B cell (primary cell): ENCODE results near the gene ATR. TPM values are rescaled to one million over a fixed set of nuclear protein-coding genes. Genes with fewer than 3 reads are reported as not detected.

Experiments used
- ATAC-seq: fragments of 200-7000 bp; cut with Tn5 transposase; one replicate; pipeline ENCODE4 v1.10.0; 2021; ENCODE audit warnings: low read depth, mild to moderate bottlenecking, moderate number of reproducible peaks, moderate library complexity
- CTCF ChIA-PET: fragments of 350-600 bp; sonication (Branson Sonifier 250); formaldehyde crosslinking; loops from one replicate; lab custom pipeline; 2021; ENCODE audit warnings: antibody characterized with exemption, inconsistent platforms; lab: Charles Lee
- POLR2A ChIA-PET: fragments of 350-600 bp; sonication (Branson Sonifier 250); formaldehyde crosslinking; loops from one replicate; lab custom pipeline; 2021; ENCODE audit warnings: antibody characterized with exemption; lab: Charles Lee
- DNase-seq: peaks from one replicate; pipeline ENCODE4 v3.0.0; 2013
- H2AFZ ChIP-seq: 2 replicates; pipeline ENCODE4 v1.6.1; 2012; ENCODE audit warnings: mild to moderate bottlenecking, low read depth, low read length; ENCODE audit not compliant: insufficient read depth, poor library complexity, severe bottlenecking
- H3K27ac ChIP-seq, 2 donors: 1 replicate in 1 of 2; 2 replicates in 1 of 2; pipeline ENCODE4 v1.5.1; 2012 to 2013; ENCODE audit warnings: low read length in 2 of 2, mild to moderate bottlenecking in 2 of 2, moderate library complexity in 1 of 2
- H3K27me3 ChIP-seq, 4 experiments: fragments of 200-600 bp in 1 of 4; sonication (generic) in 1 of 4; replicated peaks in 1 of 4; 1 replicate in 2 of 4; 2 replicates in 2 of 4; pipeline versions ENCODE4 v1.6.1 to v1.7.0; 2013 to 2016; ENCODE audit warnings: low read length in 3 of 4, mild to moderate bottlenecking in 2 of 4, mixed read lengths in 1 of 4, moderate library complexity in 1 of 4; ENCODE audit not compliant: insufficient read depth in 4 of 4, control insufficient read depth in 3 of 4; ENCODE audit errors: control extremely low read depth in 1 of 4
- H3K36me3 ChIP-seq, 2 experiments: replicated peaks in 1 of 2; 1 replicate in 1 of 2; 2 replicates in 1 of 2; pipeline versions ENCODE4 v1.6.1 to v1.7.1; 2013; ENCODE audit warnings: low read length in 1 of 2; ENCODE audit not compliant: insufficient read depth in 2 of 2, control insufficient read depth in 1 of 2; ENCODE audit errors: control extremely low read depth in 1 of 2, extremely low read depth in 1 of 2
- H3K4me1 ChIP-seq, 2 donors: fragments of 200-600 bp in 1 of 2; sonication (generic) in 1 of 2; 1 replicate in 1 of 2; 2 replicates in 1 of 2; pipeline versions ENCODE4 v1.5.1 to v1.6.1; 2013 to 2017; ENCODE audit warnings: low read length in 2 of 2; ENCODE audit not compliant: control insufficient read depth in 2 of 2, insufficient read depth in 2 of 2
- H3K4me2 ChIP-seq: replicated peaks from 2 replicates; pipeline ENCODE3; 2012; ENCODE audit warnings: mild to moderate bottlenecking, low read depth, low read length; ENCODE audit not compliant: poor library complexity, severe bottlenecking
- H3K4me3 ChIP-seq, 5 experiments: fragments of 200-600 bp in 1 of 5; sonication (generic) in 1 of 5; 1 replicate in 3 of 5; 2 replicates in 2 of 5; pipeline versions ENCODE4 v1.5.1 to v1.7.0; 2011 to 2016; ENCODE audit warnings: low read length in 4 of 5, mild to moderate bottlenecking in 4 of 5, low read depth in 2 of 5, control low read depth in 1 of 5, moderate library complexity in 1 of 5; ENCODE audit not compliant: insufficient read depth in 1 of 5; ENCODE audit errors: control extremely low read depth in 1 of 5, extremely low read depth in 1 of 5
- H3K79me2 ChIP-seq: fragments of 200-600 bp; sonication (generic); one replicate; pipeline ENCODE4 v1.6.0; 2016; ENCODE audit warnings: low read length; ENCODE audit not compliant: control insufficient read depth, insufficient read depth
- H3K9ac ChIP-seq: fragments of 200-600 bp; sonication (generic); 2 replicates; pipeline ENCODE4 v1.6.1; 2017; ENCODE audit warnings: mild to moderate bottlenecking, low read length, moderate library complexity
- H3K9me3 ChIP-seq, 3 donors: one replicate each; pipeline versions ENCODE4 v1.6.1 to v1.7.1; 2013; ENCODE audit warnings: low read length in 2 of 3; ENCODE audit not compliant: control insufficient read depth in 2 of 3, insufficient read depth in 1 of 3; ENCODE audit errors: control extremely low read depth in 1 of 3
- H4K20me1 ChIP-seq: 2 replicates; pipeline ENCODE4 v1.6.0; 2012; ENCODE audit warnings: mild to moderate bottlenecking, low read length; ENCODE audit not compliant: insufficient read depth, control insufficient read depth, poor library complexity, severe bottlenecking
- H3K27ac Mint-ChIP-seq: one replicate; pipeline ENCODE4 v1.8.0; 2021; ENCODE audit warnings: mixed read lengths
- H3K27me3 Mint-ChIP-seq: one replicate; pipeline ENCODE4 v1.8.0; 2021; ENCODE audit warnings: mixed read lengths
- H3K4me1 Mint-ChIP-seq: one replicate; pipeline ENCODE4 v1.8.0; 2021; ENCODE audit warnings: mixed read lengths
- H3K4me3 Mint-ChIP-seq: one replicate; pipeline ENCODE4 v1.8.0; 2021; ENCODE audit warnings: mixed read lengths
- H3K9me3 Mint-ChIP-seq: one replicate; pipeline ENCODE4 v1.8.0; 2022; ENCODE audit warnings: mixed read lengths; ENCODE audit not compliant: insufficient read depth
- EZH2 ChIP-seq: IDR thresholded peaks from 2 replicates; pipeline ENCODE4 v1.6.1; 2012; ENCODE audit warnings: borderline replicate concordance, low read depth, mild to moderate bottlenecking, moderate library complexity, low read length; ENCODE audit not compliant: insufficient read depth, poor library complexity, severe bottlenecking
- WGBS: methylation state at CpG from one replicate; pipeline ENCODE4 v1.1.5; 2013; ENCODE audit warnings: missing lambda C conversion rate; ENCODE audit not compliant: insufficient coverage; 5-methylcytosine and 5-hydroxymethylcytosine counted together
- intact Hi-C: fragments of 100-400 bp; cut with micrococcal nuclease; formaldehyde crosslinking; loops from one replicate; pipeline ENCODE4 v1.10.0; 2022
- polyA plus RNA-seq: library from polyadenylated mRNA; depleted of rRNA; stranded (reverse); fragments of >200 nt; gene quantifications from 2 replicates; pipeline ENCODE4 v1.2.3, GENCODE V29; 2012
- total RNA-seq, 2 donors: library from RNA; stranded (reverse); fragments of 120-200 nt in 1 of 2; gene quantifications; 1 replicate in 1 of 2; 2 replicates in 1 of 2; pipeline versions ENCODE4 v1.2.3 to v1.2.4, GENCODE V29; 2013 to 2022
- TF ChIP-seq, protein P1 (sequence below): fragments of 200-600 bp; IDR thresholded peaks from one replicate; pipeline ENCODE4 v1.8.0; 2022; ENCODE audit warnings: antibody characterized with exemption, mild to moderate bottlenecking

The ATR gene
- total and polyA plus RNA-seq, 2 donors (not counting 1 experiment from before 2014, with no cell fraction given): 17.1 to 46.7 TPM

DNA sequence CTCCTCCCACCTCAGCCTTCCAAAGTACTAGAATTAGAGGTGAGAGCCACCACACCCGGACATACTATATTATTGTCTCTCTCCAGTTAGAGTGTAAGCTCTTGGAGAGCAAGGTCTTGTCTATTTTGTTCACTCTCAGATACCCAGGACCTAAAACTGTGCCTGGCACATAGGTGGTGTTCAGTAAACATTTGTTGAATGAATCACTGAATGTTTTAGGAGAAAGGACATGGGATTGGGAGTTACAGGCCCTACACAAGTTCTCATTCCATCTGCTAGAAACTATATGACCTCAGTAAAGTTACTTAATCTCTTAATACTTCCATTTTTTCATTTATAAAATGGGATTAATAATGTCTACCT, 1.5 kb upstream of the ATR start:
- intact Hi-C loops: loop anchor here (10.0 kb wide), 1 partner anchor 1095 kb away; no protein-coding TSS in a partner anchor
- H3K9ac ChIP-seq: no peak overlapping the region
- peak overlapping the region; percentile 98 for H3K27ac Mint-ChIP-seq
- H3K9me3 Mint-ChIP-seq: no peaks in the 10 kb centered on the region
- TF ChIP-seq, protein P1, sequence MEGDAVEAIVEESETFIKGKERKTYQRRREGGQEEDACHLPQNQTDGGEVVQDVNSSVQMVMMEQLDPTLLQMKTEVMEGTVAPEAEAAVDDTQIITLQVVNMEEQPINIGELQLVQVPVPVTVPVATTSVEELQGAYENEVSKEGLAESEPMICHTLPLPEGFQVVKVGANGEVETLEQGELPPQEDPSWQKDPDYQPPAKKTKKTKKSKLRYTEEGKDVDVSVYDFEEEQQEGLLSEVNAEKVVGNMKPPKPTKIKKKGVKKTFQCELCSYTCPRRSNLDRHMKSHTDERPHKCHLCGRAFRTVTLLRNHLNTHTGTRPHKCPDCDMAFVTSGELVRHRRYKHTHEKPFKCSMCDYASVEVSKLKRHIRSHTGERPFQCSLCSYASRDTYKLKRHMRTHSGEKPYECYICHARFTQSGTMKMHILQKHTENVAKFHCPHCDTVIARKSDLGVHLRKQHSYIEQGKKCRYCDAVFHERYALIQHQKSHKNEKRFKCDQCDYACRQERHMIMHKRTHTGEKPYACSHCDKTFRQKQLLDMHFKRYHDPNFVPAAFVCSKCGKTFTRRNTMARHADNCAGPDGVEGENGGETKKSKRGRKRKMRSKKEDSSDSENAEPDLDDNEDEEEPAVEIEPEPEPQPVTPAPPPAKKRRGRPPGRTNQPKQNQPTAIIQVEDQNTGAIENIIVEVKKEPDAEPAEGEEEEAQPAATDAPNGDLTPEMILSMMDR: no peak
- no peak for TF ChIP-seq EZH2
- H3K4me2 ChIP-seq: no peak overlapping the region
- no peak overlapping the region for H3K4me3 ChIP-seq
- H3K36me3 ChIP-seq: peaks cover 0 to 3% of the 10 kb centered on the region in 2 experiments
- ATAC-seq: no peak
- H3K79me2 ChIP-seq: peaks cover 36% of the 10 kb centered on the region
- peaks cover 0 to 7% (median 0%) of the 10 kb centered on the region in 4 experiments for H3K27me3 ChIP-seq
- peak overlapping the region; percentile 84 for H2AFZ ChIP-seq
- peaks cover 38% of the 10 kb centered on the region for H3K4me1 Mint-ChIP-seq
- no peaks in the 10 kb centered on the region for H3K9me3 ChIP-seq
- DNase-seq: no peak
- H3K4me3 Mint-ChIP-seq: peak overlapping the region; percentile 93
- ChIA-PET POLR2A (no interaction called here), CTCF (interaction anchor here (0.6 to 1.3 kb wide), 3 partner anchors 9 to 405 kb away, joined by 3 to 5 read pairs (median 3); no protein-coding TSS in a partner anchor)
- no peak overlapping the region for H3K27ac ChIP-seq
- peaks cover 9% of the 10 kb centered on the region for H3K27me3 Mint-ChIP-seq
- peaks cover 23 to 27% of the 10 kb centered on the region in 2 donors for H3K4me1 ChIP-seq
- H4K20me1 ChIP-seq: no peaks in the 10 kb centered on the region
- no CpG with 5 or more reads among the region's 1 CpG for WGBS

DNA sequence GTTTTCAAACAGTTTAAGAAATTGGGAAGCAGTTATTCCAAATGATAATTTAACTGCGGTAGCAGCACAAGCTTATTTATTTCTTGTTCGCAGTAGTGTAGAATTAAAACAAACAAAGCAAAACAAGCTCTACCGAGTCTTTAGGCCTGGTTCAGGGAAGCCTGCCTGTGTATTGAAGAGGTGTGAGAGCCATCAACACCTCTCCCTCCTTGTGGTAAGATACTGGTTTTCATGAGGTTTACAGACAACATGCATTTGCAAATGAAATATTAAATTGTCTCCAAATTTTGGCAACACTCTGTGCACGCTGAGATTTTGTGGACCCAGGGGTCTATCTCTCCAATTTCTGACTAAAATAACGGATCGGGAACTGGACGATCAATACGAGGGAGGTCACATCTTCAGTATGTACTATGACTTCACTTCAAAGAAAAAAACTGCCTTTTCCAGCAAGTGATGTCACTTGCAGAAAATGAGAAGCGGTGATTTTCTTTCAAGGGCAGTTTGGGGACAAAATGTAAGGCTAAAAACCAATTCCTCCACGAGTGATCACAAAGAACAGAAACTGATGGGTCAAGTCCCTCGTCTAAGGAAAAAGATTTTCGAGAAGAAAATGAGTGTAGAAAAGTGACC, 721 bp downstream of the ATR start:
- ATAC-seq: no peak
- H3K4me3 ChIP-seq: peak overlapping the region; percentile 70 to 91 (median 78)
- H3K27ac ChIP-seq: peak overlapping the region; percentile 97 to 98
- no peaks in the 10 kb centered on the region for H3K9me3 Mint-ChIP-seq
- peak overlapping the region; percentile 81 for H3K4me2 ChIP-seq
- ChIA-PET POLR2A (interaction anchor here (1.2 to 1.5 kb wide), 4 partner anchors 18 to 1395 kb away, joined by 3 to 9 read pairs (median 5); partner anchors contain the start of genes PLS1 and U2SURP), CTCF (interaction anchor here (0.9 to 2.6 kb wide), 5 partner anchors 9 to 1346 kb away, joined by 3 to 13 read pairs (median 4); partner anchors contain the start of genes PXYLP1 and U2SURP)
- no peaks in the 10 kb centered on the region for H3K9me3 ChIP-seq
- H3K27me3 Mint-ChIP-seq: peaks cover 2% of the 10 kb centered on the region
- no peak for DNase-seq
- peaks cover 27% of the 10 kb centered on the region in 2 donors for H3K4me1 ChIP-seq
- 5% methylated on average over 8 of the region's 12 CpGs for WGBS
- peaks cover 10% of the 10 kb centered on the region for H4K20me1 ChIP-seq
- H3K9ac ChIP-seq: peak overlapping the region; percentile 97
- intact Hi-C loops: loop anchor here (1.0 to 10.0 kb wide), 13 partner anchors 18 to 1633 kb away; partner anchors contain the start of genes ATP1B3, GK5, PLS1 and RASA2
- no peak for TF ChIP-seq EZH2
- TF ChIP-seq, protein P1: no peak
- H3K36me3 ChIP-seq: peaks cover 0 to 3% of the 10 kb centered on the region in 2 experiments
- H3K4me3 Mint-ChIP-seq: peak overlapping the region; percentile 93
- H2AFZ ChIP-seq: peak overlapping the region; percentile 84
- peak overlapping the region; percentile 98 for H3K27ac Mint-ChIP-seq
- H3K27me3 ChIP-seq: peaks cover 0 to 7% (median 0%) of the 10 kb centered on the region in 4 experiments
- H3K4me1 Mint-ChIP-seq: peaks cover 47% of the 10 kb centered on the region
- peaks cover 58% of the 10 kb centered on the region for H3K79me2 ChIP-seq
